HepG2 (cell line): Measurements from ENCODE around the gene SLC17A3. TPM values are rescaled to one million over a fixed set of nuclear protein-coding genes. Genes with fewer than 3 reads are reported as not detected.

Source experiments
- AHDC1 ChIP-seq: sonication (generic); formaldehyde crosslinking; IDR thresholded peaks from 2 replicates; pipeline ENCODE4 v1.5.1; 2020; ENCODE audit warnings: mild to moderate bottlenecking, missing genetic modification reagents, borderline replicate concordance
- CBX1 ChIP-seq: IDR thresholded peaks from one replicate; pipeline ENCODE4 v1.6.1; 2016; ENCODE audit warnings: antibody characterized with exemption, low read depth
- FOXK1 ChIP-seq: sonication (generic); formaldehyde crosslinking; IDR thresholded peaks from 2 replicates; pipeline ENCODE4 v1.4.0; 2020; ENCODE audit warnings: low read depth, missing genetic modification reagents, borderline replicate concordance
- HDAC2 ChIP-seq: sonication (generic); formaldehyde crosslinking; IDR thresholded peaks from 2 replicates; pipeline ENCODE4 v1.4.0; 2020; ENCODE audit warnings: missing genetic modification reagents
- HMG20A ChIP-seq: IDR thresholded peaks from 2 replicates; pipeline ENCODE4 v1.6.1; 2016; ENCODE audit warnings: borderline replicate concordance
- HNF4A ChIP-seq: sonication (generic); formaldehyde crosslinking; IDR thresholded peaks from 2 replicates; pipeline ENCODE4 v1.4.0; 2020; ENCODE audit warnings: missing genetic modification reagents
- KAT2B ChIP-seq: fragments of 150-350 bp; IDR thresholded peaks from 2 replicates; pipeline ENCODE4 v1.6.1; 2014; ENCODE audit warnings: low read depth, low read length, borderline replicate concordance
- MED1 ChIP-seq: sonication (generic); formaldehyde crosslinking; IDR thresholded peaks from 2 replicates; pipeline ENCODE4 v1.4.0; 2020; ENCODE audit warnings: missing genetic modification reagents
- PAF1 ChIP-seq: IDR thresholded peaks from 2 replicates; pipeline ENCODE4 v1.6.1; 2016; ENCODE audit warnings: missing genetic modification reagents, missing compliant biosample characterization
- RXRB ChIP-seq: IDR thresholded peaks from 2 replicates; pipeline ENCODE4 v1.6.1; 2016; ENCODE audit warnings: borderline replicate concordance, missing genetic modification reagents, missing compliant biosample characterization
- SOX13 ChIP-seq, 3 experiments: fragments of 450-650 bp in 1 of 3; sonication (generic) in 1 of 3; formaldehyde crosslinking in 1 of 3; IDR thresholded peaks in 2 of 3; conservative IDR thresholded peaks in 1 of 3; 2 replicates each; pipeline versions ENCODE4 v1.5.0 to v1.6.1; 2016 to 2020; ENCODE audit warnings: antibody characterized with exemption in 1 of 3, mild to moderate bottlenecking in 1 of 3, missing compliant biosample characterization in 1 of 3, missing genetic modification reagents in 1 of 3, moderate library complexity in 1 of 3
- ZMYM4 ChIP-seq: sonication (generic); formaldehyde crosslinking; IDR thresholded peaks from 2 replicates; pipeline ENCODE4 v1.8.1; 2023; ENCODE audit warnings: mild to moderate bottlenecking, missing genetic modification reagents
- ZNF280D ChIP-seq: sonication (generic); formaldehyde crosslinking; IDR thresholded peaks from 2 replicates; pipeline ENCODE4 v1.5.1; 2020; ENCODE audit warnings: mild to moderate bottlenecking, missing genetic modification reagents
- ZNF333 ChIP-seq: sonication (generic); formaldehyde crosslinking; IDR thresholded peaks from 2 replicates; pipeline ENCODE4 v1.4.0; 2020; ENCODE audit warnings: mild to moderate bottlenecking, missing genetic modification reagents, borderline replicate concordance
- ZNF609 ChIP-seq: sonication (generic); formaldehyde crosslinking; IDR thresholded peaks from 2 replicates; pipeline ENCODE4 v1.4.0; 2020; ENCODE audit warnings: mild to moderate bottlenecking, missing genetic modification reagents, borderline replicate concordance
- polyA plus RNA-seq, 8 experiments: library from polyadenylated mRNA; depleted of rRNA in 3 of 8; stranded (reverse) in 7 of 8; unstranded in 1 of 8; fragments of >200 nt; fragmentation: Illumina TruSeq in 4 of 8; extraction: Trizol in 4 of 8; gene quantifications; 2 replicates each; pipeline versions ENCODE4 v1.2.1 to v1.2.3, GENCODE V29; 2011 to 2016; ENCODE audit warnings: low read depth in 4 of 8, missing spikeins in 1 of 8, mixed read lengths in 1 of 8; ENCODE audit not compliant: insufficient read depth in 1 of 8
- total RNA-seq, 5 experiments: library from RNA; depleted of rRNA; stranded (reverse); fragments of >200 nt; fragmentation: Illumina TruSeq; extraction: Trizol; gene quantifications; 2 replicates each; pipeline ENCODE4 v1.2.3, GENCODE V29; 2016; ENCODE audit warnings: low read depth in 1 of 5

The SLC17A3 gene
- total and polyA plus RNA-seq, 2 of the 13 experiments (the other 11 are each of a cell fraction or from before 2014, with no cell fraction given) = 0.09 to 0.11 TPM

- TF ChIP-seq ZNF280D (CRISPR knock-in tag) (peak; percentile 37; the same call in 1 of the 2 replicates), PAF1 (CRISPR knock-in tag) (no peak), ZNF609 (CRISPR knock-in tag) (peak; percentile 39; the same call in 1 of the 2 replicates), ZMYM4 (peak; percentile 63), AHDC1 (CRISPR knock-in tag) (peak; percentile 90), RXRB (CRISPR knock-in tag) (peak; percentile 50; the same call in 1 of the 2 replicates), KAT2B (peak; percentile 52; the same call in 1 of the 2 replicates), MED1 (CRISPR knock-in tag) (peak; percentile 67), CBX1 (no peak), HMG20A (peak; percentile 81; the same call in 1 of the 2 replicates), HDAC2 (CRISPR knock-in tag) (peak; percentile 50; the same call in 1 of the 2 replicates), FOXK1 (CRISPR knock-in tag) (0 out of 2 replicates have a peak, but pooled peaks have one; percentile 36), SOX13 (IDR thresholded peaks at IDR 0.05) (no peak), SOX13 (CRISPR knock-in tag; conservative IDR thresholded peaks at IDR 0.05 in 1 of 2, IDR thresholded peaks at IDR 0.05 in 1 of 2) (peak in 1 of 2 experiments; percentile 39; a peak in 1 of 4 replicates), ZNF333 (CRISPR knock-in tag) (no peak), HNF4A (0 out of 2 replicates have a peak, but pooled peaks have one; percentile 16)
These were observed 10.7 kb downstream of the SLC17A3 start (continued) for GRCh38 chr6:25863360-25863759.
